Posterior cingulate gyrus (tissue), 11 donors: ENCODE data around the gene SRGAP2C.
"Not testable (repeated sequence)": the region's sequence is repeated elsewhere in the genome, so short reads cannot be mapped to it uniquely, and the experiment has no call there.

ENCODE experiments used
- DNase-seq, 10 donors: peaks; one replicate each; pipeline versions ENCODE4 v3.0.0 to v3.0.0-alpha.2; 2020 to 2021; ENCODE audit warnings: mixed read lengths in 3 of 10
- intact Hi-C: fragments of 100-400 bp; cut with DNase I; formaldehyde crosslinking; loops from one replicate; pipeline ENCODE4 v1.15.1; 2023

The SRGAP2C gene

GRCh38 chr1:121184290-121185127 lies at the start of gene SRGAP2C, which contains the start of gene FAM72B:
SRGAP2C (plus strand) TSS chr1:121184975; CDS start chr1:121187447, 2,472 bp downstream.
FAM72B (minus strand) TSS chr1:121184340; CDS start chr1:121183489, 851 bp downstream.
- intact Hi-C loops, result not testable (repeated sequence)
- DNase-seq, result peak; percentile 88 to 99 (median 92)

- intact Hi-C loops, DNase-seq: not testable (repeated sequence)
Measured at GRCh38 chr1:121140393-121140792, 44.4 kb upstream of the SRGAP2C start.

GRCh38 chr1:121148489-121149190 lies 36.1 kb upstream of the SRGAP2C start:
- intact Hi-C loops, DNase-seq: not testable (repeated sequence)

GRCh38 chr1:121151294-121151693 lies 33.5 kb upstream of the SRGAP2C start:
- intact Hi-C loops, DNase-seq: not testable (repeated sequence)

- DNase-seq, intact Hi-C loops: not testable (repeated sequence)
Measured at GRCh38 chr1:121152788-121153187, 32.0 kb upstream of the SRGAP2C start.

GRCh38 chr1:121154811-121155210 lies 30.0 kb upstream of the SRGAP2C start:
- intact Hi-C loops, DNase-seq: not testable (repeated sequence)

- DNase-seq, intact Hi-C loops: not testable (repeated sequence)
Measured at GRCh38 chr1:121155671-121156358, 29.0 kb upstream of the SRGAP2C start.

- DNase-seq, intact Hi-C loops: not testable (repeated sequence)
Measured at GRCh38 chr1:121156958-121157603, 27.7 kb upstream of the SRGAP2C start.

GRCh38 chr1:121157609-121158008 lies 27.2 kb upstream of the SRGAP2C start:
- DNase-seq, intact Hi-C loops: not testable (repeated sequence)

GRCh38 chr1:121160118-121160517 lies 24.7 kb upstream of the SRGAP2C start:
- intact Hi-C loops, DNase-seq: not testable (repeated sequence)

- DNase-seq, intact Hi-C loops: not testable (repeated sequence)
Measured at GRCh38 chr1:121161199-121161901, 23.4 kb upstream of the SRGAP2C start.

- intact Hi-C loops, DNase-seq: not testable (repeated sequence)
Measured at GRCh38 chr1:121163850-121164757, 20.7 kb upstream of the SRGAP2C start.

GRCh38 chr1:121165296-121165695 lies 19.5 kb upstream of the SRGAP2C start:
- DNase-seq, intact Hi-C loops: not testable (repeated sequence)

- DNase-seq, intact Hi-C loops: not testable (repeated sequence)
Measured at GRCh38 chr1:121167225-121167738, 17.5 kb upstream of the SRGAP2C start.

GRCh38 chr1:121168152-121168668 lies 16.6 kb upstream of the SRGAP2C start:
- DNase-seq, intact Hi-C loops: not testable (repeated sequence)

GRCh38 chr1:121176649-121177048 lies 8.1 kb upstream of the SRGAP2C start:
- intact Hi-C loops, DNase-seq: not testable (repeated sequence)

GRCh38 chr1:121178197-121178596 lies 6.6 kb upstream of the SRGAP2C start:
- DNase-seq, intact Hi-C loops: not testable (repeated sequence)

GRCh38 chr1:121183867-121184266 lies 908 bp upstream of the SRGAP2C start:
- DNase-seq, result peak in 3 of 10 donors; percentile 3 to 33 (median 15)
- intact Hi-C loops, result not testable (repeated sequence)
